A549 (cell line): ENCODE data around the gene HOXD12. TPM values are rescaled to one million over a fixed set of nuclear protein-coding genes. Genes with fewer than 3 reads are reported as not detected.

Source experiments
- ATAC-seq, 2 experiments: fragments of 200-7000 bp in 1 of 2; fragments of >200 bp in 1 of 2; cut with Nextera tagmentation in 1 of 2; cut with Tn5 transposase in 1 of 2; 3 replicates each; pipeline versions ENCODE4 v1.8.0 to v1.9.1; 2018 to 2020; ENCODE audit warnings: mild to moderate bottlenecking in 1 of 2, moderate library complexity in 1 of 2
- CTCF ChIA-PET: fragments of 300-600 bp; sonication (Branson Sonifier 250); formaldehyde crosslinking; extraction: SDS; loops from one replicate; lab custom pipeline; 2021; ENCODE audit warnings: antibody characterized with exemption, inconsistent platforms; lab: Yijun Ruan, JAX
- POLR2A ChIA-PET: fragments of 350-600 bp; formaldehyde crosslinking; extraction: SDS; loops from one replicate; lab custom pipeline; 2021; ENCODE audit warnings: antibody characterized with exemption, inconsistent platforms; lab: Yijun Ruan, JAX
- DNase-seq, 2 experiments: peaks; one replicate each; pipeline versions ENCODE4 v3.0.0 to v3.0.0-alpha.2; 2011 to 2016; ENCODE audit warnings: low read depth in 1 of 2, low spot score in 1 of 2
- FAIRE-seq: peaks from 2 replicates; lab custom pipeline; 2011; peaks lifted over from hg19 to GRCh38; lab: Jason Lieb, UNC
- H3K27ac ChIP-seq, 2 experiments: fragments of >200 bp; sonication (Bioruptor Twin); formaldehyde crosslinking; 3 replicates each; pipeline ENCODE4 v1.5.1; 2016 to 2017
- H3K4me1 ChIP-seq: fragments of >200 bp; sonication (Bioruptor Twin); formaldehyde crosslinking; 3 replicates; pipeline ENCODE4 v1.6.1; 2016
- H3K4me2 ChIP-seq: fragments of >200 bp; sonication (Bioruptor Twin); formaldehyde crosslinking; 3 replicates; pipeline ENCODE4 v1.6.1; 2016
- H3K4me3 ChIP-seq: fragments of >200 bp; sonication (Bioruptor Twin); formaldehyde crosslinking; 3 replicates; pipeline ENCODE4 v1.5.1; 2016
- H3K9me3 ChIP-seq: fragments of >200 bp; sonication (Bioruptor Twin); formaldehyde crosslinking; 3 replicates; pipeline ENCODE4 v1.6.1; 2016
- BCL3 ChIP-seq: fragments of >200 bp; sonication (Bioruptor Twin); formaldehyde crosslinking; IDR thresholded peaks from 3 replicates; pipeline ENCODE4 v1.6.1; 2016
- CBX2 ChIP-seq: fragments of 200-600 bp; sonication (generic); IDR thresholded peaks from 2 replicates; pipeline ENCODE4 v1.6.1; 2016; ENCODE audit warnings: low read depth, mild to moderate bottlenecking, borderline replicate concordance
- CHD4 ChIP-seq: fragments of 200-600 bp; sonication (generic); IDR thresholded peaks from 2 replicates; pipeline ENCODE4 v1.6.1; 2016; ENCODE audit warnings: antibody characterized with exemption, mild to moderate bottlenecking, borderline replicate concordance
- CTCF ChIP-seq: fragments of >200 bp; sonication (Bioruptor Twin); formaldehyde crosslinking; IDR thresholded peaks from 3 replicates; pipeline ENCODE4 v1.5.1; 2016
- E2F6 ChIP-seq: IDR thresholded peaks from 2 replicates; pipeline ENCODE4 v1.6.1; 2012; ENCODE audit warnings: low read depth, borderline replicate concordance
- EHMT2 ChIP-seq: fragments of 200-600 bp; sonication (generic); IDR thresholded peaks from 2 replicates; pipeline ENCODE4 v1.6.1; 2016; ENCODE audit warnings: antibody characterized with exemption, low read depth, mild to moderate bottlenecking, moderate library complexity
- EP300 ChIP-seq, 2 experiments: fragments of >200 bp; sonication (Bioruptor Twin); formaldehyde crosslinking; IDR thresholded peaks; 2 replicates in 1 of 2; 3 replicates in 1 of 2; pipeline ENCODE4 v1.6.1; 2016 to 2017
- ESRRA ChIP-seq: fragments of 150-350 bp; IDR thresholded peaks from 2 replicates; pipeline ENCODE4 v1.6.1; 2014; ENCODE audit warnings: mild to moderate bottlenecking, low read length, borderline replicate concordance
- FOSL2 ChIP-seq, 2 experiments: fragments of 450-650 bp in 1 of 2; fragments of >200 bp in 1 of 2; sonication (Bioruptor Twin) in 1 of 2; formaldehyde crosslinking; IDR thresholded peaks; 2 replicates each; pipeline versions ENCODE4 v1.5.0 to v1.6.1; 2016 to 2020; ENCODE audit warnings: mild to moderate bottlenecking in 1 of 2, moderate library complexity in 1 of 2
- FOXS1 ChIP-seq: fragments of 250-450 bp; sonication (Bioruptor Pico); IDR thresholded peaks from 2 replicates; pipeline ENCODE4 v1.5.0; 2020; ENCODE audit warnings: mild to moderate bottlenecking, moderate library complexity
- HDAC2 ChIP-seq: fragments of 200-600 bp; sonication (generic); IDR thresholded peaks from 2 replicates; pipeline ENCODE4 v1.6.1; 2016
- HES2 ChIP-seq: fragments of >200 bp; sonication (Bioruptor Twin); formaldehyde crosslinking; IDR thresholded peaks from 2 replicates; pipeline ENCODE4 v1.6.1; 2016
- HOXA7 ChIP-seq: fragments of 250-450 bp; sonication (Bioruptor Pico); IDR thresholded peaks from 2 replicates; pipeline ENCODE4 v1.5.0; 2020; ENCODE audit warnings: mild to moderate bottlenecking, moderate library complexity
- HOXB13 ChIP-seq: fragments of 250-450 bp; sonication (Bioruptor Pico); IDR thresholded peaks from 2 replicates; pipeline ENCODE4 v1.5.0; 2020; ENCODE audit warnings: low read depth, mild to moderate bottlenecking, moderate library complexity
- HOXB5 ChIP-seq: fragments of 250-450 bp; sonication (Bioruptor Pico); IDR thresholded peaks from 2 replicates; pipeline ENCODE4 v1.5.0; 2020; ENCODE audit warnings: mild to moderate bottlenecking, moderate library complexity
- JUN ChIP-seq, 2 experiments: fragments of >200 bp; sonication (Bioruptor Twin); formaldehyde crosslinking; IDR thresholded peaks; 2 replicates in 1 of 2; 3 replicates in 1 of 2; pipeline ENCODE4 v1.6.1; 2016 to 2017
- JUNB ChIP-seq: fragments of >200 bp; sonication (Bioruptor Twin); formaldehyde crosslinking; IDR thresholded peaks from 2 replicates; pipeline ENCODE4 v1.6.1; 2016
- NFE2L2 ChIP-seq: fragments of 150-350 bp; conservative IDR thresholded peaks from 2 replicates; pipeline ENCODE4 v1.6.1; 2014; ENCODE audit warnings: low read length
- NPAS2 ChIP-seq: fragments of 250-450 bp; sonication (Bioruptor Pico); IDR thresholded peaks from 2 replicates; pipeline ENCODE4 v1.8.0; 2022; ENCODE audit warnings: mild to moderate bottlenecking, moderate library complexity, borderline replicate concordance
- PBX3 ChIP-seq: IDR thresholded peaks from 2 replicates; pipeline ENCODE4 v1.6.1; 2012
- PHF8 ChIP-seq: fragments of 200-600 bp; sonication (generic); IDR thresholded peaks from 2 replicates; pipeline ENCODE4 v1.6.1; 2016; ENCODE audit warnings: low read depth, mild to moderate bottlenecking, antibody characterized with exemption, moderate library complexity, borderline replicate concordance
- RAD21 ChIP-seq, 2 experiments: fragments of >200 bp in 1 of 2; sonication (Bioruptor Twin) in 1 of 2; formaldehyde crosslinking in 1 of 2; IDR thresholded peaks in 1 of 2; conservative IDR thresholded peaks in 1 of 2; 2 replicates in 1 of 2; 3 replicates in 1 of 2; pipeline ENCODE4 v1.6.1; 2012 to 2018; ENCODE audit warnings: inconsistent platforms in 1 of 2
- RCOR1 ChIP-seq: fragments of 150-350 bp; IDR thresholded peaks from 2 replicates; pipeline ENCODE4 v1.6.1; 2014; ENCODE audit warnings: antibody characterized with exemption, low read length, low read depth
- SMC3 ChIP-seq: fragments of >200 bp; sonication (Bioruptor Twin); formaldehyde crosslinking; IDR thresholded peaks from 3 replicates; pipeline ENCODE4 v1.6.1; 2018; ENCODE audit warnings: inconsistent platforms
- SREBF2 ChIP-seq: fragments of 450-650 bp; IDR thresholded peaks from 2 replicates; pipeline ENCODE4 v1.6.1; 2014; ENCODE audit warnings: mild to moderate bottlenecking, moderate library complexity
- ZFP36 ChIP-seq: fragments of 450-650 bp; IDR thresholded peaks from 2 replicates; pipeline ENCODE4 v1.6.1; 2014; ENCODE audit warnings: borderline replicate concordance; ENCODE audit not compliant: partially characterized antibody
- ZNF302 ChIP-seq: fragments of 250-450 bp; sonication (Bioruptor Pico); IDR thresholded peaks from 2 replicates; pipeline ENCODE4 v1.9.0; 2021; ENCODE audit warnings: inconsistent platforms, mild to moderate bottlenecking, moderate library complexity
- ZSCAN20 ChIP-seq: fragments of 250-450 bp; sonication (Bioruptor Pico); IDR thresholded peaks from 2 replicates; pipeline ENCODE4 v1.8.0; 2022; ENCODE audit warnings: mild to moderate bottlenecking, moderate library complexity
- WGBS: methylation state at CpG from one replicate; pipeline ENCODE4 v1.1.6; 2017; ENCODE audit errors: missing lambda C conversion rate; 5-methylcytosine and 5-hydroxymethylcytosine counted together
- polyA plus RNA-seq, 4 experiments: library from polyadenylated mRNA; depleted of rRNA in 3 of 4; stranded (reverse); fragments of >200 nt; fragmentation: RNase III in 1 of 4; extraction: RNeasy Plus Mini Kit Qiagen cat#74134 plus additional on column Dnase treatment in 1 of 4; gene quantifications; 2 replicates in 3 of 4; 3 replicates in 1 of 4; pipeline ENCODE4 v1.2.3, GENCODE V29; 2011 to 2017
- TF ChIP-seq, protein P1 (sequence below): IDR thresholded peaks from 2 replicates; pipeline ENCODE4 v1.6.1; 2012

HOXD12 gene
- polyA plus RNA-seq, 2 of the 4 experiments (the other 2 are of a cell fraction): not detected

GRCh38 chr2:176084611-176085119, 14.9 kb upstream of the HOXD12 start:
- DNase-seq: no peak
- Histone ChIP-seq H3K27ac (no peak overlapping the region), H3K4me2 (0 out of 3 replicates have a peak overlapping the region, but pooled peaks have one; percentile 7)
- CTCF ChIA-PET: interaction anchor here (1.1 to 4.8 kb wide), 6 partner anchors 13 to 1053 kb away, joined by 3 to 42 read pairs (median 5); partner anchors contain the start of gene HOXD12
- 51% methylated on average over 26 of the region's 26 CpGs for WGBS
- TF ChIP-seq HOXA7: no peak
- no peak for TF ChIP-seq E2F6
- TF ChIP-seq PBX3: no peak
- TF ChIP-seq FOSL2 (IDR thresholded peaks at IDR 0.05): no peak
- TF ChIP-seq FOSL2 (CRISPR knock-in tag; IDR thresholded peaks at IDR 0.05): no peak
- no peak for TF ChIP-seq FOXS1 (CRISPR knock-in tag)
- no peak for TF ChIP-seq ZSCAN20
- TF ChIP-seq JUN (IDR thresholded peaks at IDR 0.05): no peak
- no peak for TF ChIP-seq EHMT2
- TF ChIP-seq HOXB13: no peak
- TF ChIP-seq ESRRA: no peak
- TF ChIP-seq ZFP36: no peak
- no peak for TF ChIP-seq BCL3
- no peak for TF ChIP-seq HDAC2
- TF ChIP-seq CBX2: no peak
- TF ChIP-seq NFE2L2: no peak
- no peak for TF ChIP-seq RAD21 (conservative IDR thresholded peaks at IDR 0.05 in 1 of 2, IDR thresholded peaks at IDR 0.05 in 1 of 2)
- TF ChIP-seq HOXB5 (CRISPR knock-in tag): no peak
- no peak for TF ChIP-seq CTCF
- TF ChIP-seq, all 56 proteins: peak for 0
- H3K4me1 ChIP-seq: peaks cover 7% of the 10 kb centered on the region; the same call in 1 of the 3 replicates
- FAIRE-seq (no peak), ATAC-seq (no peak)
- POLR2A ChIA-PET: interaction anchor here (1.3 kb wide), 1 partner anchor 13 kb away, joined by 3 read pairs; no protein-coding TSS in a partner anchor
- H3K9me3 ChIP-seq: peaks cover 10% of the 10 kb centered on the region
- no peak overlapping the region for H3K4me3 ChIP-seq

DNA sequence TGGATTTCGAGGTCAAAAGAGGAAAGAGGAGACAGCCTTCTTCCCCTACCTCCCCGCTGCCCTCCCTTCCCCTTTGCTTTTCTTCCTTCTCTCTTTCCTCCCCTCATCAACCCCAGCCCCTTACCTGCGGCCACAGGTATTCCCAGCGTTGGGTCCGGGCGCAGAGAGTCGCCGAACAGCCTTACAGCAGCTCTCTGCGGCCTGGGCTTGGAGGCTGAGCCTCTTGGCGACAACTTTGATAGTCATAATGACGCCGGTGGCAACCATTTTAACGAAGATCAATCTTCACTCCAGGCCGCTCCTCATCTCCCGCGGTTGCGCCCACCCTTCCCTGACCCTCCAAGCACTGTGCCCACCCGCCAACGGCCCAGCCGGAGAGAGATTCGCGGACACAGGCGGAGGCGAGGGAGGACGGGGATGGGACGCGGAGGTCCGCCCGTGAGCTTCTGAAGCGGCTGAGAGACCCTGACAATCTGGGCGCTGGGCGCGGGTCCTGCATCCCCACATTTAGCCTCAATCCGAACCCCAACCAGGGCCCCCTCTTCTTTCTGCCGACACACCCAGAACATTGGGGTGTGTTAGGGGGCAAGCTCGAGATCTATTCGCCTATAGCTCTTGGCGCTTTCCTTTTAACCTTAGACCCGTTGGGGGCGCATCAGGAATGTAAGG, 14.3 kb upstream of the HOXD12 start:
- Histone ChIP-seq H3K27ac (no peak overlapping the region), H3K4me2 (peak overlapping the region; percentile 91), H3K4me1 (peaks cover 7% of the 10 kb centered on the region; the same call in 1 of the 3 replicates), H3K9me3 (peaks cover 10% of the 10 kb centered on the region), H3K4me3 (no peak overlapping the region)
- POLR2A ChIA-PET: interaction anchor here (1.3 kb wide), 1 partner anchor 12 kb away, joined by 3 read pairs; no protein-coding TSS in a partner anchor
- DNase-seq: no peak
- no peak for FAIRE-seq
- 35% methylated on average over 26 of the region's 40 CpGs for WGBS
- TF ChIP-seq NFE2L2 (no peak), JUNB (no peak), FOSL2 (IDR thresholded peaks at IDR 0.05) (no peak), FOSL2 (CRISPR knock-in tag; IDR thresholded peaks at IDR 0.05) (no peak), RCOR1 (no peak), HDAC2 (no peak), SREBF2 (no peak), ESRRA (no peak), PBX3 (no peak), SMC3 (no peak), ZNF302 (CRISPR knock-in tag) (no peak), PHF8 (no peak), CHD4 (no peak), HES2 (no peak), EP300 (IDR thresholded peaks at IDR 0.05) (no peak), NPAS2 (CRISPR knock-in tag) (no peak), HOXB13 (no peak)
- TF ChIP-seq, protein P1, sequence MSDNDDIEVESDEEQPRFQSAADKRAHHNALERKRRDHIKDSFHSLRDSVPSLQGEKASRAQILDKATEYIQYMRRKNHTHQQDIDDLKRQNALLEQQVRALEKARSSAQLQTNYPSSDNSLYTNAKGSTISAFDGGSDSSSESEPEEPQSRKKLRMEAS: no peak
- TF ChIP-seq, all 56 proteins: peak for 0
- no peak; a peak in 1 of 6 replicates for ATAC-seq
- CTCF ChIA-PET: interaction anchor here (0.6 to 4.8 kb wide), 18 partner anchors 9 to 1698 kb away, joined by 3 to 42 read pairs (median 4); partner anchors contain the start of genes HOXD12 and LNPK
